ENCODE measurements around the gene ARHGEF38. TPM values are rescaled to one million over a fixed set of nuclear protein-coding genes. Genes with fewer than 3 reads are reported as not detected.
A peak's percentile ranks its signal among the peaks of the same experiment; 100 is the strongest.
"Not testable (repeated sequence)": the region's sequence is repeated elsewhere in the genome, so short reads cannot be mapped to it uniquely, and the experiment has no call there.

The ARHGEF38 gene
- total RNA-seq, 1 donor from 2014 or later, result 0.69 TPM

DNA sequence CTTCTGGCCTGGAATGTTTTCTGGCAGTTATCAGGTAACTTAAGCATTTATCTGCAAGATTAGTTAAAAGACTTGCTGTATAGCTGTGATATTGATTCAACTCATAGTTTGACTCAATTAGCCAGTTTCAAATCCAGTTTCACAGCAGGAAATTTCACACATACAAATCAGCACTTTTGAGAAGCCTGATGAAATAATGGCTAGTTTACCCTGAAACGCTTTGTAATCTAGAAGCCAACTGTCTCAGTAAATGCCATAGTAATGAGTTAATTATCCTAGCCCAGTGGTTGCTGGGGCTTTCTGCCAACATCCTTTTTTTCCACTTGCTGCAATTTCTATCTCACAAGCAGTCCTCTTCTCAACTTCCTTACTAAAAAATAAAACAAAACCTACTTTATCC is 53.1 kb downstream of the ARHGEF38 start:
- no peak for DNase-seq (ENCODE audit: low spot score in 2 of 2, unreplicated experiment in 2 of 2)
- Mint-ChIP-seq H3K27ac (peak overlapping the region; percentile 6), H3K27me3 (ENCODE audit: low read depth) (no peaks in the 10 kb centered on the region), H3K4me1 (peaks cover 8% of the 10 kb centered on the region), H3K36me3 (no peaks in the 10 kb centered on the region), H3K9me3 (peaks cover 9% of the 10 kb centered on the region), H3K4me3 (no peak overlapping the region)
- TF ChIP-seq, protein P1, sequence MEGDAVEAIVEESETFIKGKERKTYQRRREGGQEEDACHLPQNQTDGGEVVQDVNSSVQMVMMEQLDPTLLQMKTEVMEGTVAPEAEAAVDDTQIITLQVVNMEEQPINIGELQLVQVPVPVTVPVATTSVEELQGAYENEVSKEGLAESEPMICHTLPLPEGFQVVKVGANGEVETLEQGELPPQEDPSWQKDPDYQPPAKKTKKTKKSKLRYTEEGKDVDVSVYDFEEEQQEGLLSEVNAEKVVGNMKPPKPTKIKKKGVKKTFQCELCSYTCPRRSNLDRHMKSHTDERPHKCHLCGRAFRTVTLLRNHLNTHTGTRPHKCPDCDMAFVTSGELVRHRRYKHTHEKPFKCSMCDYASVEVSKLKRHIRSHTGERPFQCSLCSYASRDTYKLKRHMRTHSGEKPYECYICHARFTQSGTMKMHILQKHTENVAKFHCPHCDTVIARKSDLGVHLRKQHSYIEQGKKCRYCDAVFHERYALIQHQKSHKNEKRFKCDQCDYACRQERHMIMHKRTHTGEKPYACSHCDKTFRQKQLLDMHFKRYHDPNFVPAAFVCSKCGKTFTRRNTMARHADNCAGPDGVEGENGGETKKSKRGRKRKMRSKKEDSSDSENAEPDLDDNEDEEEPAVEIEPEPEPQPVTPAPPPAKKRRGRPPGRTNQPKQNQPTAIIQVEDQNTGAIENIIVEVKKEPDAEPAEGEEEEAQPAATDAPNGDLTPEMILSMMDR (IDR thresholded peaks at IDR 0.05; ENCODE audit: unreplicated experiment), result no peak

GRCh38 chr4:105607876-105608275 is 55.5 kb downstream of the ARHGEF38 start:
- no peak overlapping the region for H3K27ac Mint-ChIP-seq
- no peaks in the 10 kb centered on the region for H3K27me3 Mint-ChIP-seq (ENCODE audit: low read depth)
- DNase-seq (ENCODE audit: low spot score in 2 of 2, unreplicated experiment in 2 of 2), result no peak

GRCh38 chr4:105609819-105610218 is 57.4 kb downstream of the ARHGEF38 start:
- H3K4me3 Mint-ChIP-seq; DNase-seq (ENCODE audit: low spot score in 2 of 2, unreplicated experiment in 2 of 2); H3K9me3 Mint-ChIP-seq; H3K27me3 Mint-ChIP-seq (ENCODE audit: low read depth); H3K36me3 Mint-ChIP-seq; H3K27ac Mint-ChIP-seq: not testable (repeated sequence)
- H3K4me1 Mint-ChIP-seq, result peaks cover 13% of the 10 kb centered on the region

More at GRCh38 chr4:105607876-105608275, 55.5 kb downstream of the ARHGEF38 start:
- peaks cover 8% of the 10 kb centered on the region for H3K4me1 Mint-ChIP-seq
- TF ChIP-seq, protein P1 (IDR thresholded peaks at IDR 0.05; ENCODE audit: unreplicated experiment), result no peak
- peaks cover 9% of the 10 kb centered on the region for H3K9me3 Mint-ChIP-seq
- no peak overlapping the region for H3K4me3 Mint-ChIP-seq
- H3K36me3 Mint-ChIP-seq, result no peaks in the 10 kb centered on the region

GRCh38 chr4:105613306-105613705 is 60.9 kb downstream of the ARHGEF38 start:
- Mint-ChIP-seq H3K4me3 (no peak overlapping the region), H3K27me3 (ENCODE audit: low read depth) (no peaks in the 10 kb centered on the region), H3K36me3 (no peaks in the 10 kb centered on the region), H3K4me1 (peaks cover 5% of the 10 kb centered on the region), H3K27ac (no peak overlapping the region), H3K9me3 (peaks cover 9% of the 10 kb centered on the region)
- TF ChIP-seq, protein P1 (IDR thresholded peaks at IDR 0.05; ENCODE audit: unreplicated experiment), result no peak
- no peak for DNase-seq (ENCODE audit: low spot score in 2 of 2, unreplicated experiment in 2 of 2)

DNA sequence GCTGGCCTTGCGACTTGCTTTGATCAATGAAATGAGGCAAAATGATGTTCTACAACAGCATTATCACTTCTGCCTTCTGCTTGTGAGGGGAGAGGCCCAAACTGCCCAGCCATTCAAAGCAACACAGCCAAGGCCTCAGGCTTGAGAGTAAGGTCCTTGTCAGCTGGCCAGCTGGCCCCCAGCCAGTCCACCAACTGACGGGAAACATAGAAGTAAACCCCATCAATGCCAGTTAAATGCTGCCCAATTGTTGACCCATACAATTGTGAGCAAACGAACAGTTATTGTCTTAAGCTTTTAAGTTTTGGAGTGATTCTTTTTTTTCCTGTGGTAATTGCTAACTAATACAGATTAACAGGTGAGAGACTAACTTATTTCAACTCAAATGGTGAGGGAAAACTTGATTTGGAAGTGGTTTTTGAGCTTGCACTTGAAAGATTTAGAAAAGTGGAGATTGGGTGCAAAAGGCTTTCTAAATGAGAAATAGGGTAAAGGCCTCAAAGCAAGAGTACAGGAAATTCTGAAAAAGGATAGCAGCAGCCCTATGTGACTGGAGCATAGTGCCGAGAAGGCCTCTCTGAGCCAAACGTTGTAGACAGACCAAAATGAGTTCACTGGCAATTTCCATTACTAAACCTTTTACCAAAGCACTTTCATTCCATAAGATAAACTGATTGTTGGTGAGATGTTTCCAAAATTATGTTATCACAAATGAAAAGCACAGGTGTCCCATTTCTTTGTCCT is 66.9 kb downstream of the ARHGEF38 start:
- Mint-ChIP-seq H3K4me1 (no peaks in the 10 kb centered on the region), H3K36me3 (no peaks in the 10 kb centered on the region), H3K9me3 (no peaks in the 10 kb centered on the region), H3K4me3 (no peak overlapping the region), H3K27me3 (ENCODE audit: low read depth) (no peaks in the 10 kb centered on the region), H3K27ac (no peak overlapping the region)
- TF ChIP-seq, protein P1 (IDR thresholded peaks at IDR 0.05; ENCODE audit: unreplicated experiment), result no peak
- no peak for DNase-seq (ENCODE audit: low spot score in 2 of 2, unreplicated experiment in 2 of 2)

GRCh38 chr4:105620640-105621323 is 68.4 kb downstream of the ARHGEF38 start:
- TF ChIP-seq, protein P1 (IDR thresholded peaks at IDR 0.05; ENCODE audit: unreplicated experiment), result no peak
- no peaks in the 10 kb centered on the region for H3K4me1 Mint-ChIP-seq
- H3K36me3 Mint-ChIP-seq, result no peaks in the 10 kb centered on the region
- no peak overlapping the region for H3K27ac Mint-ChIP-seq
- no peak for DNase-seq (ENCODE audit: low spot score in 2 of 2, unreplicated experiment in 2 of 2)
- no peak overlapping the region for H3K4me3 Mint-ChIP-seq
- H3K9me3 Mint-ChIP-seq, result no peaks in the 10 kb centered on the region
- H3K27me3 Mint-ChIP-seq (ENCODE audit: low read depth), result no peaks in the 10 kb centered on the region
